Peyer's patch (tissue), 4 donors: ENCODE results near the gene CHMP4A. TPM values are rescaled to one million over a fixed set of nuclear protein-coding genes. Genes with fewer than 3 reads are reported as not detected.

Experiments used
- DNase-seq, 3 donors: peaks; one replicate each; pipeline ENCODE4 v3.0.0-alpha.2; 2017 to 2019
- H3K27ac ChIP-seq, 4 donors: fragments of 200-600 bp; sonication (generic); one replicate each; pipeline ENCODE4 v1.5.1; 2016 to 2019
- H3K27me3 ChIP-seq, 2 donors: fragments of 200-600 bp; sonication (generic); one replicate each; pipeline ENCODE4 v1.5.1; 2019
- H3K36me3 ChIP-seq, 3 donors: fragments of 200-600 bp; sonication (generic); one replicate each; pipeline ENCODE4 v1.5.1; 2016 to 2019
- H3K4me1 ChIP-seq, 4 donors: fragments of 200-600 bp; sonication (generic); one replicate each; pipeline ENCODE4 v1.5.1; 2016 to 2019
- H3K4me3 ChIP-seq, 4 donors: fragments of 200-600 bp; sonication (generic); 1 replicate in 3 of 4; 2 replicates in 1 of 4; pipeline ENCODE4 v1.5.1; 2016 to 2019; ENCODE audit warnings: mild to moderate bottlenecking in 1 of 4
- H3K9me3 ChIP-seq, 4 donors: fragments of 200-600 bp; sonication (generic); one replicate each; pipeline ENCODE4 v1.5.1; 2016 to 2019; ENCODE audit warnings: mild to moderate bottlenecking in 1 of 4
- CTCF ChIP-seq, 6 experiments: fragments of 450-650 bp in 4 of 6; fragments of 200-600 bp in 2 of 6; sonication (generic) in 1 of 6; IDR thresholded peaks; one replicate each; pipeline ENCODE4 v1.5.1; 2017 to 2019; ENCODE audit warnings: antibody characterized with exemption in 6 of 6, mild to moderate bottlenecking in 3 of 6, moderate library complexity in 1 of 6
- POLR2A ChIP-seq, 2 donors: fragments of 450-650 bp; IDR thresholded peaks; one replicate each; pipeline ENCODE4 v1.5.1; 2017; ENCODE audit warnings: antibody characterized with exemption in 2 of 2, mild to moderate bottlenecking in 2 of 2, moderate library complexity in 2 of 2
- total RNA-seq, 4 donors: library from RNA; depleted of rRNA; stranded (reverse); fragments of >200 nt; gene quantifications; one replicate each; pipeline ENCODE4 v1.1.0, GENCODE V29; 2016

The CHMP4A gene
- total RNA-seq, 4 donors from 2014 or later = 31.4 to 190 (median 54.3) TPM

GRCh38 chr14:24186831-24187538 is 26.3 kb downstream of the CHMP4A start:
- peaks cover 0 to 45% (median 0%) of the 10 kb centered on the region in 3 donors for H3K36me3 ChIP-seq
- H3K27me3 ChIP-seq = no peaks in the 10 kb centered on the region
- TF ChIP-seq CTCF (IDR thresholded peaks at IDR 0.05) (no peak), POLR2A (IDR thresholded peaks at IDR 0.05) (no peak)
- no peak overlapping the region for H3K27ac ChIP-seq
- no peak overlapping the region for H3K4me3 ChIP-seq
- no peak for DNase-seq
- no peaks in the 10 kb centered on the region for H3K9me3 ChIP-seq
- peaks cover 0 to 18% (median 9%) of the 10 kb centered on the region in 4 donors for H3K4me1 ChIP-seq

GRCh38 chr14:24185741-24186140 is 27.5 kb downstream of the CHMP4A start:
- Histone ChIP-seq H3K27ac (no peak overlapping the region), H3K27me3 (no peaks in the 10 kb centered on the region), H3K4me3 (no peak overlapping the region), H3K36me3 (peaks cover 0 to 53% (median 0%) of the 10 kb centered on the region in 3 donors), H3K4me1 (peaks cover 0 to 18% (median 9%) of the 10 kb centered on the region in 4 donors), H3K9me3 (no peaks in the 10 kb centered on the region)
- DNase-seq = no peak
- TF ChIP-seq POLR2A (IDR thresholded peaks at IDR 0.05) = no peak
- no peak for TF ChIP-seq CTCF (IDR thresholded peaks at IDR 0.05)

GRCh38 chr14:24185026-24185425 is 28.3 kb downstream of the CHMP4A start:
- TF ChIP-seq POLR2A (IDR thresholded peaks at IDR 0.05) (no peak), CTCF (IDR thresholded peaks at IDR 0.05) (no peak)
- Histone ChIP-seq H3K4me1 (peaks cover 0 to 18% (median 9%) of the 10 kb centered on the region in 4 donors), H3K36me3 (peaks cover 0 to 61% (median 0%) of the 10 kb centered on the region in 3 donors), H3K4me3 (no peak overlapping the region), H3K9me3 (no peaks in the 10 kb centered on the region), H3K27ac (no peak overlapping the region), H3K27me3 (no peaks in the 10 kb centered on the region)
- DNase-seq = no peak

- H3K4me3 ChIP-seq = no peak overlapping the region
- DNase-seq = no peak
- TF ChIP-seq POLR2A (IDR thresholded peaks at IDR 0.05) (no peak), CTCF (IDR thresholded peaks at IDR 0.05) (no peak)
- H3K36me3 ChIP-seq = peaks cover 0 to 66% (median 0%) of the 10 kb centered on the region in 3 donors
- H3K9me3 ChIP-seq = no peaks in the 10 kb centered on the region
- no peak overlapping the region for H3K27ac ChIP-seq
- H3K4me1 ChIP-seq = peaks cover 0 to 17% (median 9%) of the 10 kb centered on the region in 4 donors
- H3K27me3 ChIP-seq = no peaks in the 10 kb centered on the region
Observed at GRCh38 chr14:24184104-24184970, 29.0 kb downstream of the CHMP4A start.

- TF ChIP-seq CTCF (IDR thresholded peaks at IDR 0.05) = no peak
- no peak for TF ChIP-seq POLR2A (IDR thresholded peaks at IDR 0.05)
- no peak overlapping the region for H3K4me3 ChIP-seq
- peaks cover 0 to 7% (median 6%) of the 10 kb centered on the region in 4 donors for H3K4me1 ChIP-seq
- peaks cover 0 to 79% (median 0%) of the 10 kb centered on the region in 3 donors for H3K36me3 ChIP-seq
- H3K27ac ChIP-seq = no peak overlapping the region
- H3K9me3 ChIP-seq = no peaks in the 10 kb centered on the region
- DNase-seq = no peak
- no peaks in the 10 kb centered on the region for H3K27me3 ChIP-seq
Observed at GRCh38 chr14:24183014-24183481, 30.2 kb downstream of the CHMP4A start.
